ENCODE data around the gene ZNF558.

Gene ZNF558

DNA sequence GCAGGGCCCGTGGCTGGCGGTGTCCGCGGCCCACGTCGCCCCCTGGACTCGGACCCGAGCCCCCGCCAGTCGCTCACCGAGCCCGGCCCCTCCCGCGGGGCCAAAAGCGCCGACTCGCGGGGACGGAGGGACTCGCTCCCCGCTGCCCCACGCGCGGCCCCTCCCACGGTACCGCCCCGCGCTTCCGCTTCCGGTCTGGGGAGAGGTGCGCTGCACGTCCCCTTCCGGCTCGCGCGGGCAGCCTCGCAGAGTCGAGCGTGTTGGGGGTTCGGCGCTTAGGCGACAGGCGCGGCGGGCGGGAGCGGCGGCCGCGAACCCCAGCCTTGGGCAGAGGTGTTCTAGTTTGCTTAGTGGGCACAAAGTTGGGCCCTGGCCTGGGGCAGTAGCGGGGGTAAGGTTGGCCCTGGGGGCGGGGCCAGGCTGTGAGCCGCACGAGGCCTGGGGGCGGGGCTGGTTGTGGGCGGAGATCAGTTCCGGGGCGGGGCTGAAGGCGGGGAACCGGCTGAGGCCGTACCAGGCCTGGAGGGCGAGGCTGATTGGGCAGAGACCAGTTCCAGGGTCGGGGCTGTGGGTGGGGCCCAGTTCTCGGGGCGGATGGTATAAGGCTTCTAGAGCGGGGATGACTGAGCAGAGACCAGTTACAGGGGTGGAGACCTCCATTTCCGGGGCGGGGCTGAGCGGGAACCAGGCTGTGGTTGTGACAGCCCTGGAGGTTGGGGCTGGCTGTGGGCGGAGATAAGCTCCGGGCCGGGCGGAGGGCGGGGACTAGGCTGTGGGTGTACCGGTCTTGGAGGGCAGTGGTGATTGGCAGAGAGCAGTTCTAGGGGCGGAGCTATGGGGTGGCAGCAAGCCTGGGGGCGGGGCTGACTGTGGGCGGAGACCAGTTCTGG, at the start of gene ZNF558, which contains the start of gene MBD3L1:
Gene ZNF558, minus strand, starts transcription at position 173 of the 890 bp plus-strand sequence. CDS start 9,645 bp downstream, outside the sequence.
Gene MBD3L1, plus strand, starts transcription at position 246 of the 890 bp plus-strand sequence. CDS start 10,302 bp downstream, outside the sequence.
- peak; percentile 99 for DNase-seq

DNA sequence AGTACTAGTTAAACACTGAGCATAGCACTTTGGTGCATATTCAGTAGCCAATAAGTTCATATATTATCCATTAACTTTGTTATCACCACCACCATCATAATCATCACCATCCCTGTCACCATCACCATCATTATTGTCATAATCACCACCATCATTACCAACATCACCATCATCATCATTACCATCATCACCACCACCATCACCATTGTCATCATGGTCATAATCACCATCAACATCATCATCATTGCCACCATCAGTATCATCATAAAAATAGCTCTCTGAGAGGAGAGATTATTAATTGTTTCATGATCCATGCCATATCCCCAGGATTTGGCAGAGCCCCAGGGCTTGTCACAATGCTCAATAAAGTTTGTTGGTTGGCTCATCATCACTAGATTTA, 49.4 kb upstream of the ZNF558 start:
- DNase-seq, result no peak

- no peak for DNase-seq
Observed at GRCh38 chr19:8880868-8881488, 48.9 kb upstream of the ZNF558 start.

- peak; percentile 7 for DNase-seq
Observed at GRCh38 chr19:8877854-8878705, 46.0 kb upstream of the ZNF558 start.

DNA sequence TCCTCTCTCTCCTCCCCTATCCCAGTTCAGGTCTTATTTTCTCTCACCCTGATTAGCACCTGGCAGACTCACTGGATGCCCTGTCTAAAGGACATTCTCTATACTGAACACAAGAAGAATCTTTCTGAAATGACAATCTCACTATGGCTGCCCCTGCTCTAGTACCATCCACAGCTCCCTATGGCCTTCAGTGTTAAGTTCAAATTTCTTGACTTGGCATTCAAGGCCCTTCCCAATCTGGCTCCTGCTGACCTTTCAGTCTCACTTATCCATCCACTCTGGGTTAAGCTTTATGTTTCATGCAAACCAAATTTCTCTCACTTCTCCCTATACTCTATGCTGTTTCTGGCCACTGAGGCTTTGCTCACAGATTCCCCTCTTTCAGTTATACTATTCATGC, 34.2 kb upstream of the ZNF558 start:
- no peak for DNase-seq

DNA sequence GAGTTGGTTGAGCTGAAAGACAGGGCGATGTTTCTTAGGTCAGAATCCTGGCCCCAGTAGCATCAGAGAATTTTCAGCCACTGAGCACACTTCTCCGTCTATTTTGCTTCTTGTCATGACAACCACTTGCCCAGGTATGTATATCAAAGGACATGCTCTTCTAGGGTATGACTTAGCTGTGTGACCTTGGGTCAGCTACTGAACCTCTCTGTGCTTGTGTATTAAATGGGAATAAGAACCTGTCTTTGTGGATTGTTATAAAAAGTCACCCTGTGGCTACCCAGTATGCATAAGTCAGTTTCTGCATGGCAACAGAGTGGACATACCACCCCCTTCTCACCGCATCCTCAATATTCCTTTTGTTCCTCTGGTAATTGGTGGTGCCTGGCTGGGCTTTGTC, 26.2 kb upstream of the ZNF558 start:
- no peak for DNase-seq

- DNase-seq, result no peak
Observed at GRCh38 chr19:8850488-8850887, 18.4 kb upstream of the ZNF558 start.

DNA sequence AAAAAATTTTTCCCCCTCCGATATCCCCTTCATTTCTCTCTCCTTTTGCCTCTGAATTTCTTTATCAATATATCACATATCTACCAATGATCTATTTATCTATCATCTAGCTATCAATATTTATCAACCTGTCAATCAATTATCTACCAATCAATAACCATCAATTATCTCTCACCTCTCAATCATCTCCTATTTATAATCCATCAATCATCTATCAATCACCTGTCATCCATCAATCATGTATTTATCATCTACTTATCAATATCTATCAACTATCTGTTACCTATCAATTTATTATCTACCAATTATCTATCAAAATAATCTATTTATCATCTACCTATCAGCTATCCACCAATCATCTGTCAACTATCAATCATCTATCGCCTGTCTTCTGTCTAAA, 17.1 kb upstream of the ZNF558 start:
- no peak for DNase-seq

DNA sequence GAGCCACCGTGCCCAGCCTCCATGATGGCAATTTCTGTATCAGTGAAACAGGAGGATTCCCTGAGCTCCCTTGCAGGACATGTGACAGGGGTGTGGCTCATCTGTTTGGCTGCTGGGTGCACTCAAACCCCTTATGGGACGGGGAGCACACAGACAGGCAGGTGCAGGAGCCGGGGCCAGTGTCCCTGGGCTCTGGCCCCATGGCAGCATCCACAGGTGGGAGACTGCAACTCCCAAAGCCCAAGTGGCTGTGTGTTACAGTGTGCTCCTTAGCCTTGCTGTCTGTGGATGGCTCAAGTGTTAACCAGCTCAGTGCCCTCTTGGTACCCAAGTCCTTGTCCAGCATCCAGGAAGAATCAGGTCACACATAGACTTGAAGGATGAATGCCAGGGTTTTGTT, 14.7 kb upstream of the ZNF558 start:
- no peak for DNase-seq

DNA sequence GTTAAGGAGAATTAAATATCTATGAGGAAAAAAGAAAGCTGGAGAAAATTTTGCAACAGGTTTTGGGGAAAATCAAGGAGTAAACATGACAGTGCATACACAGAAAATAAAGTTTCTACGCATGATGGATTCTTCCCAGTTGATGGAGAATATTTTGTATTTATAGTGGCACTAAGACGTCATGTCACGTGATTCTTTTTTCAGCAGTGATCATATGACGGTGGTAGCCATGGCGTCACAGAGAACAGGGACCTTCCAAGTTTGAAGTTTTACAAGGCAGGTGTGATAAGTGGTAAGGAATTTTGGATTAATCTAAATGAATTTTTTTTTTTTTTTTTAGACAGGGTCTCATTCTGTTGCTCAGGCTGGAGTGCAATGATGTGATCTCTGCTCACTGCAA, 8.6 kb upstream of the ZNF558 start:
- DNase-seq, result no peak

- DNase-seq, result no peak
Observed at GRCh38 chr19:8835877-8836276, 3.8 kb upstream of the ZNF558 start.

DNA sequence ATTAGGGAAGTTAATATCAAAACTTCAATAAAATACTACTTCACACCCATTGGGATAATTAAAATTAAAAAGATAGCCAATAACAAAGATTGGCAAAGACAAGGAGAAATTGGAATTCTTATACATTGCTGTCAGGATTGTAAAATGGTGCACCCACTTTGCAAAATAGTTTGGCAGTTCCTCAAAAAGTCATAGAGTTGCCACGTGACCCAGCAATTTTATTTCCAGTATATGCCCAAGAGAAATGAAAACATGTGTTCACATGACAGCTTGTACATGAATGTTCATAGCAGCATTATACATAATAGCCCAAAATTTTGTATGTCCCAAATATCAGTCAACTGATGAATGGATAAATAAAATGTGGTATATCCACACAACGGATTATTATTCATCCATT, 3.3 kb upstream of the ZNF558 start:
- no peak for DNase-seq

DNA sequence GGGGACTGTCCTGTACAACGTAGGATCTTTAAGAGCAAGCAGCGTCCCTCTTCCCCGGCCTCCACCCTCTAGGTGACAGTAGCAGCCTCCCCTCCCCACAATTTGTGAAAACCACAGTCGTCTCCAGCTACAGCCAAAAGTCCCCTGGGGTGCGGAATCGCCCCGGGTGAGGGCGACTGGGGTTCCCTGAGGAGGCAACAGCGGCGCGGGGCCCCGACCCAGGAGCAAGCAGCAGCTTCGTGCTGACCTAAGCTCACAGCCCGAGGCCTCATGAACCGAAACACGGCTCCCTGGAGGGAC, 322 bp downstream of the ZNF558 start:
- DNase-seq, result no peak

- DNase-seq, result no peak
Observed at GRCh38 chr19:8831373-8831772, 731 bp downstream of the ZNF558 start.

DNA sequence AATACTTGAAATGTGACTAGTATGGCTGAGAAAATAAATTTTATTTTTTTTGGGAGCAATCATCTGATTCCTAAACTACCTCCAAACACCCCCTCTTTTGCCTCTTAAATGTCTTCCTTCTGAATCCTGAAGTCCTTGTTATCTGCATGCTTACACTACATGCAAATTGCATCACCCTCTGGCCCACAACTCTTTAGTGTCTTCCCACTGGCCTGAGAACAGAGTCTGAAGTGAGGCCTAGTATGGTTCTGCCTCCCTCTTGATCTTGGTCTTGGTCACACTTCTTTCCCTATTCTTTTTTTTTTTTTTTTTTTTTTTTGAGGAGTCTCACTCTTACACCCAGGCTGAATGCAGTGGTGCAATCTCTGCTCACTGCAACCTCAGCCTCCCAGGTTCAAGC, 4.8 kb downstream of the ZNF558 start:
- no peak for DNase-seq

DNA sequence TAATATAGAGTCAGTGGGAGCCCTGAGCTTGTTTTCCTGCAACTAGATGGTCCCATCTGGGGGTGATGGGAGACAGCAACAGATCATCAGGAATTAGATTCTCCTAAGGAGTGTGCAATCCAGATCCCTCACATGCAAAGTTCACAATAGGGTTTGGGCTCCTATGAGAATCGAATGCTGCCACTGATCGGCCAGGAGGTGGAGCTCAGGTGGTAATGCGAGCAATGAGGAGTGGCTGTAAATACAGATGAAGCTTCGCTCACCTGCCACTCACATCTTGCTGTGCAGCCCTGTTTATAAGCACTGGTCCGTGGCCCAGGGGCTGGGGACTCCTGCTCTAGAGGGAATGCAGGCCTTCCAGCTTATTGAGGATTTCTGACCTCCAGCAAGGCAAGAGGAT, 5.7 kb downstream of the ZNF558 start:
- DNase-seq, result no peak

GRCh38 chr19:8821748-8822241, 10.3 kb downstream of the ZNF558 start:
- DNase-seq, result no peak

DNA sequence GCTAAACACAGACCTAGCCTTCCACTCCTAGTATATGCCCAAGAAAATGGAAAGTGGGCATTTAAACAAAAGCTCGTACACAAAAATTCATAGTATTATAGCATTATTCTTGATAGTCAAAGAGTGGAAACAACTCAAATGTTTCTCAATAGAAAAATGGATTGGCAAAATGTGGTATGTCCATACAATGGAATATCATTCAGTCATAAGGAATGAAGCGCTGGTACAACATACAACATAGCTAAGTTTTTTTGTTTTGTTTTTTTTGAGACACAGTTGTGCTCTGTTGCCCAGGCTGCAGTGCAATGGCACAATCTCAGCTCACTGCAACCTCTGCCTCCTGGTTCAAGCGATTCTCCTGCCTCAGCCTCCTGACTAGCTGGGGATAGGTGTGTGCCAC, 11.9 kb downstream of the ZNF558 start:
- DNase-seq, result no peak

GRCh38 chr19:8815780-8816179, 16.3 kb downstream of the ZNF558 start:
- no peak for DNase-seq

DNA sequence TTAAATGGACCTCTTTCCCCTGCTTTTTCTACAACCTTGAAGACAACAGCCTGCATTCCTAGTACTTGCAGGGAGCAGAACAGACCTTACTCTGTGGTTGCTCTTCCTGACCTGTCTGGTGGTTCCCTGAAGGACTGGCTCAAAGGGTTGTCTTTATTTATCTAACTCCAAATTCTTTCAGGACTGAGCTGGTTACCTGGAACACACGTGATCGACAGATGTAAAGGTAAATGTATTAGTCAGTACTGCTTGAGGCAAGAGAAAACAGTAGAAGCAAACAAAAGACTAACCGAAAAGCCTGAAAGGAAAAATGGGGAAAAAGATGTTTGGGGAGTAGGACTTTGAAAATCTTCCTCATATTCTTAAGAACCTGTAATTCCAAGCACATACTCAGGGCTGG, 17.9 kb downstream of the ZNF558 start:
- no peak for DNase-seq

- peak; percentile 12 for DNase-seq
Observed at GRCh38 chr19:8811315-8812172, 20.6 kb downstream of the ZNF558 start.

DNA sequence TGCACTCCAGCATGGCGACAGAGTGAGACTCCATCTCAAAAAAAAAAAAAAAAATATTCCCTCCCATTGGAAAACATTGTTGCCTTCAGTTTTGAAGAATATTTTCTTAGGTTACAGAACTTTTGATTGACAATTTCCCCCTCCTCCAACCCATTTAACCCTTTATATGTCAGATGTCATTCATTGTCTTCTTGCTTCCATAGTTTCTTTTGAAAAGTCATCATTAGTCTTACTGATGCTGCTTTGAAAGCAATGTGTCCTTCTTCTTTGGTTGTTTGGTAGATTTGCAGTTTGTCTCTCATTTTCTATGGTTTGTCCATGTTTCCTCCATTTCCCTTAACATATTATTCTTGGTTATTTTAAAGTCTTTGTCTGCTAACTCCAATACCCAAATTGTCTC, 25.4 kb downstream of the ZNF558 start:
- DNase-seq, result no peak
